Islet of Langerhans (tissue), 1 donor: ENCODE measurements around the gene ALK.

Experiments used
- FAIRE-seq: peaks from one replicate; lab custom pipeline; 2011; peaks lifted over from hg19 to GRCh38; lab: Jason Lieb, UNC

Gene ALK

GRCh38 chr2:29351916-29352591, 569.3 kb downstream of the ALK start:
- FAIRE-seq: no peak

- no peak for FAIRE-seq
These were observed 570.1 kb downstream of the ALK start for GRCh38 chr2:29351248-29351647.

GRCh38 chr2:29349316-29350030, 571.9 kb downstream of the ALK start:
- FAIRE-seq: no peak

GRCh38 chr2:29347774-29348461, 573.5 kb downstream of the ALK start:
- FAIRE-seq: no peak

- no peak for FAIRE-seq
These were observed 576.1 kb downstream of the ALK start for GRCh38 chr2:29345236-29345635.

- FAIRE-seq: no peak
These were observed 577.6 kb downstream of the ALK start for GRCh38 chr2:29343830-29344229.

GRCh38 chr2:29336341-29337241, 584.8 kb downstream of the ALK start:
- FAIRE-seq: no peak

- no peak for FAIRE-seq
These were observed 586.0 kb downstream of the ALK start for GRCh38 chr2:29335396-29335795.

GRCh38 chr2:29334706-29335105, 586.7 kb downstream of the ALK start:
- FAIRE-seq: no peak

- FAIRE-seq: no peak
These were observed 588.8 kb downstream of the ALK start for GRCh38 chr2:29332540-29332939.

DNA sequence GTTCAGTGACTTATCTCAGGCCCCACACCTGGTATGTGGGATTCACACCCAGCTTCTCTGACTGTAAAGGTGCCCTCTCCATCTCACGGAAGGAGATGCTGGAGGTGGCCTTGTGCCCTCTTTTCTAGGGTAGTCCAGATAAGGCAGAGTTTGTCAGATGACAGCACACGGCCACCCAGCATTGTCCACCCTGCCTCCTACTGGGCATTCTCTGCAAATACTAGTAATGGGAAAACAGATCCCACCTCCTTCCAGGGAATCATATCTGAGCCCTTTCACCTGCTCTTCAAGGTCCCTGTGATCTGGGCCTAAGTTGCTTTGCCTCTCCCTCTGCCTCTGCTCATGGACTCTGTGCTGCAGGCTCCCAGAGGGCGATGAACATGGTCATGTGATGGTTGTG, 591.5 kb downstream of the ALK start:
- FAIRE-seq: no peak

- FAIRE-seq: no peak
These were observed 594.5 kb downstream of the ALK start for GRCh38 chr2:29326926-29327325.

DNA sequence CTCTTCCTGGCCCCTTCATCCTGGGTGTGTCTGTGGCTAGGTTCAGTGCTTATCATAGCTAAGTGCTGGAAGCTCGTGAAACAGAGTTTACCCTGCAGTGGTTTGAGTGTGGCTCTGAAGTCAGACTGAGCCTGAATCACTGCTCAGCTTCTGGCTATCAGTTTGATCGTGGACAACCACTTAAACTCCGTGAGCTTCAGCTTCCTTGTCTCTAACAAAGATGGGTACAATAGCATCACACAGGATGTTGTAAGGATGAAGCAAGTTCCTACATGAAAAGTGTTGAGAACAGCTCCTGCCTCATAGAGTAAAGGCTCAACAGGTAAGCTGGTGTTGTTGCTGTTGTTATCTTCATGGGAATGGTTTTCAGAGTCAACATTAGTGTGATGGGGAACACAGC, 595.8 kb downstream of the ALK start:
- FAIRE-seq: no peak

GRCh38 chr2:29323961-29324360, 597.4 kb downstream of the ALK start:
- FAIRE-seq: peak; percentile 93

- FAIRE-seq: no peak
These were observed 598.1 kb downstream of the ALK start for GRCh38 chr2:29323301-29323700.

DNA sequence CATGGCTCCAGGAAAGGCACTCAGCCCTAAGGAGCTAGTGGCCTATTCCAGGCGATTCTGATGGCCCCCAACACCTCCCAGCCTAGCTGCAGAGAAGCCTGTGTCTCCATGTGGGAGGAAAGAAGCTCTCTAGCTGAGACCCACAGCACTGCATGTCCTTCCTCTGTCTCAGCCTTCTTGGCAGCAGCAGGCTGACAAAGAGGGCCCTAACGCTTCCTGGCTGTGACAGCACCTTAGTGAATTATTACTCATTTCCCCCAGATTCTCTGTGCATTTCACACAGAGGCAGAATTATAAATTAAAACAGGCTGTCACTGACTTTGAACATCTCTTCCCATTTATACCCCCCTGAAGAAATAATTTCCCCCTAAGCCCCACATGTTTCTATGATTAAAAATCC, 599.4 kb downstream of the ALK start:
- FAIRE-seq: no peak

DNA sequence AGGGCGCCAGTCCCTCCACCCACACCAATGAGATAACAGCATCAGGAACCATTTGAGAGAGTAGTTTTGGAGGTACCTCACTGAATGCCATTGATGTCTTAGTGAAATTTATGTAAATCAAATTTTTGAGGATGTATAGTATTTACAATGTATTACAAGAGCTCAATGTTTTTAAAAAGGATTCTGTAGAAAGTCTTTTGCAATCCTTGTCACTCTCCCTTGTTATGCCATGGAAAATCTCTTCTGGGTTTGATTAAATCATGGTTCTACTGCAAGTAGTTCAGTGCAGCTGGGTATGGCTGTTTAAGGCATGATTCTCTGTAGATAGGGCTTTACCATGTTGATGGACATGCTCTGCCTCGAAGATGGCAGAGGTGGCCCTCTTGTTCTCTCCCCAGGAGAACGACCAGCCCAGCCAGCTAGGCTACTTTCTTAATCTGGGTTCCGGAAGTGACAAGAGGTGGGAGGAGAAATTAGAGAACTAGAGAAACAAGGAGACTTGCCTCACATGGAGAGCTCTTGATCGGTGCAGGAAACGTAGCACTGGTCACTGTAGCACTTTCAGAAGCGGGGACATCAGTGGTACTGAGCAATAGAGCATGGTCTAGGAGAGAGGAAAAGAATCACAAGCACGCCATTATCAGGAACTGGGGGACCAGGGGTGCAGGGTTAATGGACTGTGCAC, 603.4 kb downstream of the ALK start:
- FAIRE-seq: no peak

DNA sequence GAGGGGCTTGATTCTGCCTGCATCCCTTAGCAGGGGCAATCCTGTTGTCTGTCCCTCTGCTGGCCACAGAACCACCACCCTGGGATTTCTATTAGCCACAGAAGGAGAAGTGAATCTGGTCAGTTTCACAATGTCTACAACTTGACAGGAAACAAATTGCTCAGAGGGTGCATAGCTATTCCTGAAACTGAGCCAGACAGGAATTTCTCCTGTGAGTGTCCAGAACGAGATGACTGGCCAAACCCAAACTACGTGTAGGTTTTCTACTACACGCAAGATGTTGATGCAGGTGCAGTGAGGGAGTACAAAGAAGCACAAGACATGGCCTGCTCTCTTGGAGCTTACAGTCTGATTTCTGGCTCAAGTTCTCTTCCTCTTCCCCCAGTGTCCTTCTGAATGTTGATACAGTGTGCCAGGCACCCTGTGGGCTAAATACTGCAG, 604.3 kb downstream of the ALK start:
- FAIRE-seq: no peak

- no peak for FAIRE-seq
These were observed 606.4 kb downstream of the ALK start for GRCh38 chr2:29314816-29315571.

DNA sequence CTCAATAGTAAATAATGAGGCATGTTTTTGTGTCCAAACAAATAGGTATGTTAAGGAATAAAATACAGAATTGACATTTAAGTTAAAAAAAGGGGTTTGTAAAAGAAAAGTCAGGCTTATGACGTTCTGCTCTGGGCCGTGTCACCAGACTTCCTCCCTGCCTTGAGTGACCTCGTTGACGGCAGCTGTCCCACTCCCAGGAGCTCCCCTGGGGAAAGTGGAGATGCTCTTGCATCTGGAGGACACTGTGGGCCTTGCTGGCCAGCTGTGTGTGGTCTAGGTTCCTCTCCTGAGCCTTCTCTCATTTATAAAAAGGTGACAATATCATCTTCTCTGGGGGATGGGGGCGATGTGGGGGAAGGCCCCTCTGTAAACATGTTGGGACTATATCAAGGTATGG, 609.9 kb downstream of the ALK start:
- FAIRE-seq: no peak
